Parathyroid adenoma (tissue), 2 donors: ENCODE measurements around the gene NLGN2.
A peak's percentile ranks its signal among the peaks of the same experiment; 100 is the strongest.

ENCODE experiments used
- H2AFZ ChIP-seq: fragments of 300-600 bp; sonication (generic); one replicate; pipeline ENCODE4 v1.7.0; 2017; ENCODE audit warnings: antibody characterized with exemption, mild to moderate bottlenecking
- H3K27ac ChIP-seq: fragments of 300-600 bp; sonication (generic); one replicate; pipeline ENCODE4 v1.7.0; 2017
- H3K27me3 ChIP-seq: fragments of 300-600 bp; sonication (generic); one replicate; pipeline ENCODE4 v1.7.0; 2017; ENCODE audit warnings: low read length; ENCODE audit not compliant: control insufficient read depth, insufficient read depth
- H3K36me3 ChIP-seq: fragments of 300-600 bp; sonication (generic); one replicate; pipeline ENCODE4 v1.7.0; 2017; ENCODE audit warnings: low read length; ENCODE audit not compliant: control insufficient read depth, insufficient read depth
- H3K4me1 ChIP-seq: fragments of 300-600 bp; sonication (generic); one replicate; pipeline ENCODE4 v1.7.0; 2017; ENCODE audit warnings: control low read depth
- H3K4me2 ChIP-seq: fragments of 300-600 bp; sonication (generic); one replicate; pipeline ENCODE4 v1.7.0; 2017; ENCODE audit warnings: low read length
- H3K4me3 ChIP-seq: fragments of 300-600 bp; sonication (generic); one replicate; pipeline ENCODE4 v1.7.0; 2017; ENCODE audit warnings: low read depth, low read length
- H3K79me2 ChIP-seq: fragments of 300-600 bp; sonication (generic); one replicate; pipeline ENCODE4 v1.7.0; 2017; ENCODE audit warnings: control low read depth
- H3K9ac ChIP-seq: fragments of 300-600 bp; sonication (generic); one replicate; pipeline ENCODE4 v1.7.0; 2017; ENCODE audit warnings: mild to moderate bottlenecking
- H3K9me3 ChIP-seq: fragments of 300-600 bp; sonication (generic); one replicate; pipeline ENCODE4 v1.7.0; 2017; ENCODE audit warnings: low read length; ENCODE audit not compliant: control insufficient read depth
- TF ChIP-seq, protein P1 (sequence below): fragments of 300-600 bp; sonication (generic); IDR thresholded peaks from one replicate; pipeline ENCODE4 v1.7.0; 2017; ENCODE audit warnings: antibody characterized with exemption, mild to moderate bottlenecking
- donor health status: primary hyperparathyroidism.

NLGN2 gene

DNA sequence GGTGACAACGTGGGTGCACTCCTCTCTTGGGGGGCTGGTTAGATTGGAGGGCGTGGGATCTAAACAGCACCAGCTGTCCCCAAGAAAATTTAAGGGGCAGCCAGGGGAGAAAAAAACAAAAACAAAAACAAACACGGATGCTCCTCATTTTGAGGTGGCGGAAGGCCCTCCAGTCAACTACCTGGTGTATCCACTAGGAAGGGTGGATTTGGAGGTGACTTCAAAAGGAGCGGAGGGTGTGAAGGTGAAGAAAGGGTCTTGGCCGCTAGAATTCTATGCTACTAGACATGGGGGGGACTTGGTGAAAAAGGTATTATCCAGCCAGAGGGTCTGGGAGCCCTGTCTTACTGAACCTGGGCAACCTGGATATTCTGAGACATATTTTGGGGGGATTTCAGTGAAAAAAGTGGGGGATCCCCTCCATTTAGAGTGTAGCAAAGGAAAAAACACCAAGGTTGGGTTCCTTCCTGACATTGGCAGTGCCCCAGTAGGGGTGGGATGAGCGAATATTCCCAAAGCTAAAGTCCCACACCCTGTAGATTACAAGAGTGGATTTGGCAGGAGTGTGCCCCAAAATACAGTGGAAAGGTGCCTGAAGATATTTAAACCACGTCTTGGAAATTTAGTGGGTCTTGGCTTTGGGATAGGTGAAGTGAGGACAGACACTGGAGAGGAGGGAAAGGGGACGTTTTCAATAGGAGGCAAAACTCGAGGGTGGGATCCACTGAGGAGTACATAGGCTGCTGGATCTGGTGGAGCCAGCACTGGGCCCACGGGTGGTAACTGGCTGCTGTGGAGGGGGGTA lies 31.2 kb downstream of the NLGN2 start:
- H2AFZ ChIP-seq: no peak overlapping the region
- H3K9ac ChIP-seq: no peak overlapping the region
- H3K9me3 ChIP-seq: no peaks in the 10 kb centered on the region
- H3K27ac ChIP-seq: no peak overlapping the region
- no peaks in the 10 kb centered on the region for H3K79me2 ChIP-seq
- no peak overlapping the region for H3K4me2 ChIP-seq
- TF ChIP-seq, protein P1, sequence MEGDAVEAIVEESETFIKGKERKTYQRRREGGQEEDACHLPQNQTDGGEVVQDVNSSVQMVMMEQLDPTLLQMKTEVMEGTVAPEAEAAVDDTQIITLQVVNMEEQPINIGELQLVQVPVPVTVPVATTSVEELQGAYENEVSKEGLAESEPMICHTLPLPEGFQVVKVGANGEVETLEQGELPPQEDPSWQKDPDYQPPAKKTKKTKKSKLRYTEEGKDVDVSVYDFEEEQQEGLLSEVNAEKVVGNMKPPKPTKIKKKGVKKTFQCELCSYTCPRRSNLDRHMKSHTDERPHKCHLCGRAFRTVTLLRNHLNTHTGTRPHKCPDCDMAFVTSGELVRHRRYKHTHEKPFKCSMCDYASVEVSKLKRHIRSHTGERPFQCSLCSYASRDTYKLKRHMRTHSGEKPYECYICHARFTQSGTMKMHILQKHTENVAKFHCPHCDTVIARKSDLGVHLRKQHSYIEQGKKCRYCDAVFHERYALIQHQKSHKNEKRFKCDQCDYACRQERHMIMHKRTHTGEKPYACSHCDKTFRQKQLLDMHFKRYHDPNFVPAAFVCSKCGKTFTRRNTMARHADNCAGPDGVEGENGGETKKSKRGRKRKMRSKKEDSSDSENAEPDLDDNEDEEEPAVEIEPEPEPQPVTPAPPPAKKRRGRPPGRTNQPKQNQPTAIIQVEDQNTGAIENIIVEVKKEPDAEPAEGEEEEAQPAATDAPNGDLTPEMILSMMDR: no peak
- peak overlapping the region; percentile 7 for H3K4me3 ChIP-seq
- H3K4me1 ChIP-seq: peaks cover 10% of the 10 kb centered on the region
- H3K27me3 ChIP-seq: no peaks in the 10 kb centered on the region
- no peaks in the 10 kb centered on the region for H3K36me3 ChIP-seq

DNA sequence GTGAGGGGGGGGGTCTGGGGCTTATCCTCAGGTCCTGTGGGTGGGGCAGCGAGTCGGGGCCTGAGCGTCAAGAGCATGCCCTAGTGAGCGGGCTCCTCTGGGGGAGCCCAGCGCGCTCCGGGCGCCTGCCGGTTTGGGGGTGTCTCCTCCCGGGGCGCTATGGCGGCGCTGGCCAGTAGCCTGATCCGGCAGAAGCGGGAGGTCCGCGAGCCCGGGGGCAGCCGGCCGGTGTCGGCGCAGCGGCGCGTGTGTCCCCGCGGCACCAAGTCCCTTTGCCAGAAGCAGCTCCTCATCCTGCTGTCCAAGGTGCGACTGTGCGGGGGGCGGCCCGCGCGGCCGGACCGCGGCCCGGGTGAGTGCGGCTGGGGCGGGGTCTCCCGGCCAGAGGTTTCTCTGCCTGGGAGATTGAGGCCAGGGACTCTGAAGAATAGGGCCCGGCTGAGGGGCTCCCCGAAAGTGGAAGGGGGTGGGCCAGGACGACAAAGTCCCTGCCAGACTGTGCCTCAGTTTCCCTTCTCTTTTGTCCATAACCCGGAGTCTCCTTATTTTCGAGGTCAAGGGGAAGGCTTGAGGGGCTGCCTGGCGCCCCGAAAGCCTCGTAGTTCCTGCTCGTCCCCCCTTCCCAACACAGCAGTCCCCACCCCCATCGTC lies 31.9 kb downstream of the NLGN2 start, which contains the start of gene FGF11:
Gene FGF11, plus strand, starts transcription at position 51 of the 651 bp plus-strand sequence. Its CDS starts 109 bp downstream, at position 160.
- H3K79me2 ChIP-seq: no peaks in the 10 kb centered on the region
- H3K27me3 ChIP-seq: no peaks in the 10 kb centered on the region
- peak within 1 kb of the TSS; percentile 76 for H3K4me3 ChIP-seq
- peak within 1 kb of the TSS; percentile 13 for H3K27ac ChIP-seq
- TF ChIP-seq, protein P1: no peak
- H3K9ac ChIP-seq: no peak within 1 kb of the TSS
- H3K4me2 ChIP-seq: peak within 1 kb of the TSS; percentile 99
- H3K4me1 ChIP-seq: peaks cover 10% of the 10 kb centered on the region
- H3K9me3 ChIP-seq: no peaks in the 10 kb centered on the region
- H3K36me3 ChIP-seq: no peaks in the 10 kb centered on the region
- H2AFZ ChIP-seq: peak within 1 kb of the TSS; percentile 88

DNA sequence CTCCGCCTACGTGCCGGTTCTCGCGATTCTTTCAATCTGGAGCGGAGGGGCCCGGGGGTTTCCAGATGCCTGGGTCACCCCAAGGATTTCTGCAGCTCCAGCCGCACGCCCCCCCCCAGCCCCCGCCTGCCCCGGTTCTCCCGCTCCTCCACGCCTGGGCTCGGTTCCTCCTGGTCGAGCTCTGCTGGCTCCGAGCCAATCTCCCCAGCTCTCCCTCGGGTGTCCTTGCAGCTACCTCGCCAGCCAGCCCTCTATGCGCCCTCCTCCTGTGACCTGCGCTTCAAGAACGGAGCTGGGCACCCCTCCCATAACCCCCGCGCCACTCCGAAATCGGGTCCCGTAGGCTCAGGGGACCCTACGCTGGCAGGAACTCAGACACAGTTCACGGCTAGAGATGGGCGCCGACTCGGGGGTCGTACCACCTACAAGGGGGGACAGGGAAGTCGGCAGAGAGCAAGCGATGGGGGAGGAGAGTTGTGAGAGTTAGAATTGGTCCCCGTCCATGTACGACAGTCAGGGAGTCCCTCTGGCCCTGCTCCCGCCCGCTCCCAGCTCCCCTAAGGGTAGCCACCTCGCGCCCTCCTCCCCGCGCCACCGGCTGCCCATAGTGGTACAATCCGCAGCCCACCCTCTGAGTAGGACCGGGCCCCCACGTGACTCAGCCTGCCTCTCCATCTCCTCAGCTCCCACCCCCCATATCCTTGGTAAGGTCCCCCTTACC lies 32.6 kb downstream of the NLGN2 start:
- peaks cover 10% of the 10 kb centered on the region for H3K4me1 ChIP-seq
- no peaks in the 10 kb centered on the region for H3K27me3 ChIP-seq
- H2AFZ ChIP-seq: peak overlapping the region; percentile 88
- no peaks in the 10 kb centered on the region for H3K9me3 ChIP-seq
- TF ChIP-seq, protein P1: no peak
- H3K9ac ChIP-seq: no peak overlapping the region
- peak overlapping the region; percentile 13 for H3K27ac ChIP-seq
- H3K36me3 ChIP-seq: no peaks in the 10 kb centered on the region
- peak overlapping the region; percentile 76 for H3K4me3 ChIP-seq
- no peaks in the 10 kb centered on the region for H3K79me2 ChIP-seq
- peak overlapping the region; percentile 99 for H3K4me2 ChIP-seq

DNA sequence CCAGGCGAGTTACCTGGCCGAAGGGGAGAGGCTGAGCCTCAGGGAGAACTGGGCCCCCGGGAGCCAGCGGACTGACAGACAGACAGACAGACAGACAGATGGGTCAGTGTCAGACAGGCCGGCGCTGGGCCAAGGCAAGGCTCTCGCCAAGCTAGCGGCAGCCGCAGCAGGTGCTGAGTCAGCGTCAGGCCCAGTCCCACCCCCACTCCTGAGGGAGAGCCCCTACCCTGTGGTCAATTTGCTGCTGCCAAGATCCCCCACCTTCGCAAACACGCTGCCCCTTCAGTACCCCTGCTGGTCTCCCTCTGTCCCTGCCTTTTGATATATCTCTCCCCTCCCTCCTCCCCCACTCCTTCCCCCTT lies 33.2 kb downstream of the NLGN2 start:
- Histone ChIP-seq H3K4me2 (peak overlapping the region; percentile 99), H3K4me3 (peak overlapping the region; percentile 76), H3K36me3 (no peaks in the 10 kb centered on the region), H3K9me3 (no peaks in the 10 kb centered on the region), H2AFZ (peak overlapping the region; percentile 88), H3K79me2 (no peaks in the 10 kb centered on the region), H3K9ac (no peak overlapping the region), H3K27ac (peak overlapping the region; percentile 13), H3K4me1 (peaks cover 12% of the 10 kb centered on the region), H3K27me3 (no peaks in the 10 kb centered on the region)
- TF ChIP-seq, protein P1: no peak
